HG03432 (cell line): ENCODE data around the gene CCBE1.

Experiments used
- ATAC-seq: cut with Tn5 transposase; IDR thresholded peaks from one replicate; pipeline ENCODE4 v1.9.1; 2021; ENCODE audit warnings: mild to moderate bottlenecking, moderate library complexity; ENCODE audit not compliant: unreplicated experiment

The CCBE1 gene

GRCh38 chr18:59576541-59577385 is 120.5 kb downstream of the CCBE1 start:
- no peak for ATAC-seq

DNA sequence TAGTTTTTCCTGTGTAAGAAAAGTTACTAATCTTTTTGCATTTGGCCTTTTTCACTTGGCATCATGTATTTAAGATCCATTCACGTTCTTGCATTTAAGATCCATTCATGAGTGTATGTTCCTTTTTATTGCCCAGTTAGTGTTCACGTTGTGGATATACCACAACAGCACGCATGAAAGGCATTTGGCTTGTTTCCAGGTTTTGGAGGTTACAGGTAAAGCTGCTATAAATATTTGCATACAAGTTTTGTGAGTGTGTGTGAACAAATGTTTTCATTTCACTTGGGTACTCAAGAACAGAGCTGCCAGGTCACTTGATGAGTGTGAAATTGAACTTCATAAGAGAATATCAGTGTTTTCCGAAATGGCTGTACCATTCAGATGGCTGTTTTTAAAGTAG is 121.2 kb downstream of the CCBE1 start:
- ATAC-seq, result no peak

GRCh38 chr18:59573962-59574361 is 123.3 kb downstream of the CCBE1 start:
- ATAC-seq, result no peak

DNA sequence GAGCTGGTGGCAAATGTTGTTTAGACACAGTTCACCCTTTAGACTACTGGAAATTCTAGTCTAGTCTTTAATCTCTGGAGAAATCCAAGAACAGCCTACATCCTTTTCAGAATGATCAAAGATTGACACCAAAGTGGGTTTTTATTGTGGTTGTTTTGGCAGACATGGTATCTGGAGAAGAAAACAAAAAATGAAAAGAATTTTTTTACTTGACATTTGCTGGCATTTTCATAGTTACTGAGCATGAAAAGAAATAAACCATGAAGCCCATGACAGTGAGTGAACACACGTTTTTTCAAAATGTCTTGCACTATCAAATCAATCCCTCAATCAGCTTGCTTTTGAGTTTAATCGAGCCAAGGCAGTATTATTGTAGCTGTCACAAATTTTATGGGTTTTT is 125.3 kb downstream of the CCBE1 start:
- no peak for ATAC-seq

- no peak for ATAC-seq
Measured at GRCh38 chr18:59570796-59571195, 126.4 kb downstream of the CCBE1 start.

- no peak for ATAC-seq
Measured at GRCh38 chr18:59570101-59570775, 127.0 kb downstream of the CCBE1 start.

- ATAC-seq, result no peak
Measured at GRCh38 chr18:59569390-59569791, 127.8 kb downstream of the CCBE1 start.

DNA sequence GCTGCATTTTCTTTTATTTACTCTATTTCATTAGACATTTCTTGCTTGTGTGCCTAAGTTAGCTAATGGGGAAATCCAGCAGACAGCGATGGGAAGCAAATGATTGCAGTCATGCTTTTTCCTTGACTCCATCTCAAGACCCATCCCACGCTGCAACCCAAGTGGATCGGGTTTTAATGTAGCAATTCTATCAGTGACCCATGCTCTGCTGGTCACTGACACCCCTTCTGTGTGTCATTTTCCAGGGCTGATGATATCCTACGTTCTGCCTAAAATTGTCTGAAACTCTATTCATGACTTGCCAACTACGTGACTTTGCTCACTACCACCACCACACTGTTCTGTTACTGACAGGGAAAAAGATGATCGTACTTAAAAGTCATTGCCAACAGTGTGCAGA is 129.8 kb downstream of the CCBE1 start:
- no peak for ATAC-seq

- no peak for ATAC-seq
Measured at GRCh38 chr18:59566533-59566971, 130.7 kb downstream of the CCBE1 start.

DNA sequence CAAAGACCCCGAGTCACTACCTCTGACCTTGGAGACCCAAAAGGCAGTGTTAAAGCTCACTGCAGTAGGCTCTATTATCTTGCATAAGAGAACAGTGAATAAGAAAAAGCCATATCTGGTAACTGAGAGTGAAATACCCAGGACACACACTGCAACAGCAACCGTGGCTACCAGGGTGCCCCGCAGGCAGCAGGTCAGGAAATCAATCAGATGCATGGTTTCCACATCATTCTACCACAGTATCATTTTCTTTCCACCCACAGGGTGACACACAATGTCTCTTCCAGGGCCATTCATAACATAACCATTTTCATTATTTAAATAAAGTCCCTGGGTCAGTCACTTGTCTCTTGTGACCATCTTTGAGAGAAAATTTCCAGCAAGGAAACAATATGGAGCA is 131.3 kb downstream of the CCBE1 start:
- no peak for ATAC-seq

DNA sequence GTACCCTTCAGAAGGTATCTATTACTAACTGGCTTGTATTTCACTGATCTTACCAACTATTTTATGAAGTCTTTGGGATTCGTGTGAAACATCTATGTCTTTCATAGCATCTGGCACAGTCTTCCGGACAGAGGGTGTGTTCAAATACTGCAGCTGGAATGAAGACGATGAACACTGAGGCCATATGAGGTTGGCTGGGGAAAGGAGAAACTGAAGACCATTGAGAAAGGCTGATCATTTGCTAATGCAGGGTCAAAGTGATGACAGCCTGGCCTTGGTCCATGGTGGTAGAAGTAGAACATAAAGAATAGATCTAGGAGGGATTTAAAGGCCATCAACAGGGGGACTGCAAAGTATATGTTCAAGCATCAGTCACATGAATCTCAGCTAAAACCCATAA is 132.7 kb downstream of the CCBE1 start:
- no peak for ATAC-seq

- ATAC-seq, result no peak
Measured at GRCh38 chr18:59563176-59563785, 133.9 kb downstream of the CCBE1 start.

GRCh38 chr18:59562751-59563150 is 134.5 kb downstream of the CCBE1 start:
- no peak for ATAC-seq

DNA sequence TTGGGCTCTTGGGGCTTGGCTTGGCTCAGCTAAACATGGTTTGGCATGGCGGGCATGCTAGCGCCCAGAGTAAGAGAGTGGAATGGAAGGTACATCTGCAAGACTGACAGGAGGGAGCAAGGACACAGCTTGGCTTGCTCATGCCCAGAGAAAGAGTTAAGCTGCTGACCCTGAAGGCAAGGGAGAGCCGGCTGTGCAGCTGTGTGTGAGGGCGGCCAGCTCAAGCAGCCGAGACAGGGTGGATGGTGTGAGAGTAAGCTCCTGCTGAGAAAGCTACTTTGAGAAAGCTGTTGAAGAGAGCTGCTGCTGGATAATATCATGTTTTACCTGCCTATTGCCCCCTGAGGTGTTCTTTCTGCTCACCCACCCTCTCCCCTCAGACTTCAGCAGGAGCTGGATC is 135.6 kb downstream of the CCBE1 start:
- ATAC-seq, result no peak

- ATAC-seq, result no peak
Measured at GRCh38 chr18:59560556-59560955, 136.7 kb downstream of the CCBE1 start.

DNA sequence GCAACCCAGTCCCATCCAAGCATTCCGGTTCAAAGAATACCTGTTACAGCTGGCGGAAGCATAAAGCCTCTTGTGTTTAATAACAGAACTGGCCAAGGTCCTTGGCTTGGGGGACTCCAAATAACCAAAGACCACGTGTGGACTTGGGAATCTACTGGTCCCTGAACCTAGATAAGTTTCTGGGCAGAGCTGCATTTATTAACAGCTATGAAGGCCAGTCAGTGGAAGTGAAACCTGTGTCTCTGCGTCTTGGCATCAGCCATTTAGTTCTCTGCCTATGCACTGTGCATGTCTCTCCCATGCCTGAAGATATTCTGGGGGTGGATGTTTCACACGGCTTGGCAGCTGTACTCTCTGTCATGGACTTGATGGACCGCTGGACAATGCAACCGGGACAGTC is 137.7 kb downstream of the CCBE1 start:
- no peak for ATAC-seq

DNA sequence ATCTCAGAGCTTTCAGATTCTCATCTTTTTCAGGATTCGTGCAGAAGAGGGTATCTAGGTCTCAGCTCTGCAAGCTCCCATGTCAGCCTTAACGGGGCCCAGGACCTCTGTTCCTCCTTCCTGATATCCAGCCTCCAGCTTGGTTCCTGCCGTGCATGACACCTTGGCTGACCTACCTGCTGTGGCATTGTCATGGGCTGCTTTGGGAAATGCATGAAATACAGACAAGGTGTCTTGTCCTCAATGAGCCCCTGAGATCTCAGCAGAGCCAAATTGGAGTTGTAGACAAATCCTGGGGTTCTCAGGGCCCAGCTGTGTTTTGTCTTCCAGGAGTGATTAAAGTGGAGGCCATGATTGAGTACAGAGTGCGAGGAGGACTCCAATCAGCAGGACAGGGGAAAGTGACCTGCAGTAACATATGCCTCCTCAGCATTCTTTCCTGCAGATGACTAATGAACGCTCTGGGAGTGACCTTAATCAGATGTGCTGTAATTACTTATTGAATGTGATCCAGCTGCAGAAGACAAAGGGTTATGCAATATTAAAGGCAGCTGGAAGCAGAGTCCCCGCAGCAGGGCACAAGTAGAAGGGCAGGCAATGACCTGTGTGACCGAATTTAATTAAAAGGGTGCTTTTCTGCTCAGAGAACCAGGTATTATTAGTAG is 141.1 kb downstream of the CCBE1 start:
- no peak for ATAC-seq

- ATAC-seq, result no peak
Measured at GRCh38 chr18:59554796-59555335, 142.4 kb downstream of the CCBE1 start.

DNA sequence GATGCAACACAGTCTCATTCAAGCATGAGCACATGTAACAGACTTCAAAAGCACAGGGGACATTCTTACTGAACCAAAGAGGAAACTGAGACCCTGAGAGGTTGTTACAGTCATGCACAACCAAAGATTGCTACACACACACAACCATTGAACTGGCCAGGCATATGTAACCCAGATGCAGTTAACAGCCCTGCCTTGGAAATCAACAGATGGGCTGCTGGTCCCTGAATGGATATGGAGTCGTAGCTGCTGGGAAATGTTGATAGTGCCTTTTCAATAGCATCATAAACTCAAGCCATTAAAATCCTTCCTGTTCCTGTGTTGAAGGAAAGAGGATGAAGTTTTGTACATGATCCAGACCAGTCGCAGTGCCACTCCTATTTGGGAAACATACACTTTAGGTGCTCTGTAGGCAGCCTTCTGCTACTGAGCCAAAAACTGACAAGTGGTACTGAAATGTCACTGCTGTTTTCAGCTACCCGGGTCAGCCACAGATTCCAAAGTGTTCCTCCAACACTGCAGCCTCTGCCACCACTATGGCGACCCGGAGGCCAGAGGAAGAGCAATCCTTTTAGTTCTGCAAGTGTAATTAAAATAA is 143.9 kb downstream of the CCBE1 start:
- ATAC-seq, result no peak

DNA sequence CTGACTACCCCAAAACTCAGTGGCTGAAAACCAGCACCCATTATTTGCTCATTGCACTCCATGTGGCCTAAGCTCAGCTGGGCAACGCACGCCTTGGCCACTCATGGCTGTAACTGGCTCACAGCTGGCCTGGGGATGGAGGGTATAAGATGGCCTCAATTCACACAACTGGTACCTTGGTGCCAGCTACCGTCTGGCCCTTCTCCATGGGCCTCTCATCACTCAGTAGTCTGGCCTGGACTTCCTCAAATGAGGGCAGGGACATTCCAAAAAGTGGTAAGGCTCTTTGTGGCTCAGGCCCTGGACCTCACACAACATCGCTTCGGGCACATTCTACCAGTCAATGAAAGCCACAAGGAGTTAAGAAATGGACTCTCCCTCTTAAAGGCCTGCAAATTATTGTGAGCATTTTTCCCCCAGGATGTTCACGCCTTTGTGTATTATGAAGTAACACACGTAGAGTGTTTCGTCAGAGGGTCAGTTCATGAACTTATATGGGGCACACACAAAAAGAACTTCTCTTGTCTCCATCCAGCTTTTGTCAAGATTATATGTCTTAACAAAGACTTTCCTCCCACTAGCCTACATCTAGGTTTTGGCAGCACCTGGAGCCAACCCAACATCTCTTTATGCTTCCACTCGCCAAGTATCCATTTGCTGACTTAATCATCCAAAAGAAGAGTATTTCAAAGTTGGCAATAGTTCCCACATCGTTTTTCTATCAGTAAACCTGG is 145.2 kb downstream of the CCBE1 start:
- no peak for ATAC-seq
